ENCODE results near the gene GPR4.
"Not testable (repeated sequence)": the region's sequence is repeated elsewhere in the genome, so short reads cannot be mapped to it uniquely, and the experiment has no call there.

Gene GPR4

DNA sequence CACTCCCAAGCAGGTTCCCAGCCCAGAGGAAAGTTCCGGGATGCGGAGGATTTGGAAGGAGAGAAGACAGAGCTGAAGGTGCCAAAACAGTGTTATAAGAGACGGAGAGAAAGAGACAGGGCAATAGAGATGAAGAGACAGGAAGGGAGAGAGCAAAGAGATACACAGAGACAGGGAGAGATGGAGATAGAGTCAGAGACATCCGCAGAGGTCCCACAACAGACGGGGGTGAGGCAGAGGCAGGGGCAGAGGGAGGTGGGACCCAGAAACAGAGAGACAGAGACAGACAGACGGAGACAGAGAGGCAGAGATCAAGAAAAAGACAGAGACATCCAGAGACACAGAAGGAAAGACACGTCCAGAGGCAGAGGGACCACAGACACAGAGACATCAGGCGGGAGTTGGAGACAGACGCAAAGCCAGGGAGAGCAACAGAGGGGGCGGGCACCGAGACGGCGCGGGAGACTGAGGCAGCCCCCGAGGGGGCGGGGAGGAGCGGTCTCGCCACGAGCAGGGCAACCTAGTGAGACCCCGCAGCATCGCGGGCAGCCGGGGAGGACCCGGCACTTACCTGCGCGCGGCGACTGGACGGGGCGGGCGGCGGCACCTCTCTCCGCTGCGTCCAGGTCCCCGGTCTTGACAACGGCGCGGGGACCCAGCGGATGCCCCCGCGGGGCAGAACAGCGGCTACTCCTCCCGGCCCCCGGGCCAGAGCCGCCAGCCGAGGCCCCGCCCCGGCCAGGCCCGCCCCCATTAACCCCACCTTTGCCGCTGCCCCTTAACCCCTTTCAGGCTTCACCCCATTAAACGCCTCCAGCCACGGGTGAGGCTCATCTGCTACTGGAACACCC, at the start of gene GPR4:
Gene GPR4 (minus strand): TSS at position 689 of the 851 bp plus-strand sequence. CDS start 10,346 bp downstream, outside the sequence.
- DNase-seq: no peak

DNA sequence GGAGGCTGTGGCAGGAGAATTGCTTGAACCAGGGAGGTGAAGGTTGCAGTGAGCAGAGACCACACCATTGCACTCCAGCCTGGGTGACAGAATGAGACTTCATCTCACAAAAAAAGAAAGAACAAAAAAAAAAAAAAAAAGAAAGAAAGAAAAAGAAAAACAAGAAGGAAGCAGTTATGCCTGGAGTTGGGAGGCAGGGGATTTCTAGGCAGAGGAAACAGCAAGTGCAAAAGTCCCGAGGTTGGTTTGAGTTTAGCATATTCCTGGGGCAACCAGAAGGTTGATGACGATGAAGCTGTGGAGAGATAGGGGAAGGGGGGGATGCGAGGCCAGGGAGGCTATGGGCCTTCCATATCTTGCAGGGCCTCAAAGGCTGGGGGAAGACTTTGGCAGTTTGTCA, 48.7 kb upstream of the GPR4 start:
- DNase-seq: peak; percentile 74

DNA sequence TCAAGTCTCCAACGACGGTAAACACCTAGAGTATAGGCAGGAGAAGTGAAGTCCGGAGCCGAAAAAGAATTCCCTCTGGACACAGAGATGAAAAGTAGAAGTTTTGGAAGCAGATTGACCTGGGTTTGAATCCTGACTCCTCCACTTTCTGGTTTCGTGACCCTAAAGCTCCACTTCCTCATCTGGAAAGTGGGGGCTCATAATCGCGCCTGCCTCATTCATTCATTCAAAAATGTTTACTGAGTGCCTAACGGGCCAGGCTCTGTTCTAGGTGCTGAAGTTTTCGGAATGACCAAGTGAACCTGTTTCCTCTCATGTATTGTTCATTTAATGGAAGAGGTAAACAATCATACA, 44.3 kb upstream of the GPR4 start:
- DNase-seq: no peak

DNA sequence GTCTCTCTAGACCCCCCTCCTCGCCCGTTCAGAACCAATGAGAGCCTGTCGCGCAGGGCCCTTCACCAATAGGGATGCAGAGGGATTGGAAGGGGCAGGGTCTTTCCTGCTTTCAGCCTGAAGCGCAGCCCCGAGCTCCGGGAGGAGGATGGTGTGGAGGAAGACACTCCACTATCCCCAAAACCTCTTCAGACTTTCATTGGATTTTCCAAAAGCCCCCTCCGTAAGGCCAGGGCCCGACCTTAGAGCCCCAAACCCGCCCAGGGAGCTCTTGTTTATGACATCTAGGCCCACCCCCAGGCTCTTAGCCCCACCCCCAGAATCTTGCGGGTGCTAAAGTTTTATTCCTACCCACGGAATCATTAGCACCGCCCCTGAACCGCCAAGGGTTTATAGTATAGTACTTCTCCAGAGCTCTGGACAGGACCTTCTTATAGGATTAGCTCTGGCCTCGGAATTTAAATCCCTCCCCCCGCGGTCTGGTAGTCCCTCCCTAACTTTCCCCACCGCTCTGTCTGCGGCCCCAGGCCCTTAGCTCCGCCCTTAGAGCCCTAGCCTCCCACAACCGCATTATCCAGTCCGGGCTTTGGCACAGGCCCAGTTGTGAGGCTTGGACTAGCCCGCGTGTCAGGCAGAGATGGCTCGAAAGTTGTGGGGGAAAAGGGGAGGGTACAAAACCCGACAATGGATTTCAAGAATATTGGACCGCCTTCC, 43.8 kb upstream of the GPR4 start:
- peak; percentile 99 for DNase-seq

DNA sequence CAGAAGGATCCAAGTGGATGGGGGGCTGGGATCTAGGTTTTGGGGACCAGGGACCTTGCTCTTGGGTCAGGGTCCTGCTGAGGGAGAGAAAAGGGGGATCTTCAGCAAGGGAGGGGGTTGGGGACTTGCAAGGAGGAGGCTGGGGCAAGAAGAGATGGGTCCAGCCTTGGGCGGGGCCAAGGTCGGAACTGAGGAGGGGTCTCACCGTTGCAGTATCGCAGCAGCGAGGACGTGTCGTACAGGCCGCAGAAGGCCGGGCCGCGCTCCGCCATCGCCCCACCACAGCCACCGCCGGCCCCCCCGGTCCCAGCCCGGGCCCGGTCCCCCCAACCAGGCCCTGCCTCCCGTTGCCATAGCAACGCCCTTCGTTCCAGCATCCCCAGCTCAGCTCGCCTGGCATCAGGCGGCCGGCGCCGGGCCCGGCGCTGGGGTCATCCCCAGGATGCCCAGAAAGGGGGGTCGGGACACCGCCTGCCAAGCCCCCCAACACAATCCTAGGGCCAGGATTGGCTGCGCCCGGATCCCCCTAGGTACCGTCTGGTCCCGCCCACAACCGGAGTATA, 43.1 kb upstream of the GPR4 start:
- DNase-seq: no peak

DNA sequence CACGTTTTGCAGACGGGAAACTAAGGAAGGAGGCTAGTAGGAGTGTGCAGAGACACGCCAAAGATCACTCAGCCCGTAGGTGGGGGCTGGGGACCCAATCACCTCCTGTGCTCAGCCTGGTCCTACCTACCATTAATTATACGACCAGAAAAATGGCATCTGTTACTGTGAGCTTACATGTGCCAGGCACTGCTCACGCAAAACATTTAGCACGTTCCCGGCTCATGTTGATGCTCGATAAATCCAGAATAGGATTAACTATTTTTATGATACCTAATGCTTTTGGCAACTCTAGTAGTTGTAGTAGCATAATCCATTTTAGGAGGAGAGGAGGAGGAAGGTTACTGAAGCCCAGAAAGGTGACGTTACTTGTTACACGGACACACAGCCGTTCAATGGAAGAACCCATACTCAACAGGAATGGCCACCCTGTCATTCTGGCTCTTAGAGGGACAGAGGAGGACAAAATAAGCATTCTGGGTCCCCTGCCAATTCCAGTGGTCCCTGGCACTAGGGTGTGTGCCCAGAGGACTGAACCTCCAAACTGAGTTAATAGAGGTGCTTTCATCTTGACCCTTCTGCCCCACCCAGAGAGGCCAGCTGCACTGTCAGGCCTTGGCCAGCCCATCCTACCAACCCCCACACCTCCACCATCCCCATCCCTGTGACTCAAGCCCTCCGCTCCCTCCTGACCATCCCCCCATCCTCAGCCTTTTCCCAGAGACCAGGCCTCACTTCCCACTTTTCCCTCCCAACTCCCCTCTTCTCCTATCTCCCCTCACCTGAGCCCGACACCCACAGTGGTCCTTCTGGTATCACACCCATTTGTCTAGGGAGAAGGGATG, 42.1 kb upstream of the GPR4 start:
- DNase-seq: no peak

DNA sequence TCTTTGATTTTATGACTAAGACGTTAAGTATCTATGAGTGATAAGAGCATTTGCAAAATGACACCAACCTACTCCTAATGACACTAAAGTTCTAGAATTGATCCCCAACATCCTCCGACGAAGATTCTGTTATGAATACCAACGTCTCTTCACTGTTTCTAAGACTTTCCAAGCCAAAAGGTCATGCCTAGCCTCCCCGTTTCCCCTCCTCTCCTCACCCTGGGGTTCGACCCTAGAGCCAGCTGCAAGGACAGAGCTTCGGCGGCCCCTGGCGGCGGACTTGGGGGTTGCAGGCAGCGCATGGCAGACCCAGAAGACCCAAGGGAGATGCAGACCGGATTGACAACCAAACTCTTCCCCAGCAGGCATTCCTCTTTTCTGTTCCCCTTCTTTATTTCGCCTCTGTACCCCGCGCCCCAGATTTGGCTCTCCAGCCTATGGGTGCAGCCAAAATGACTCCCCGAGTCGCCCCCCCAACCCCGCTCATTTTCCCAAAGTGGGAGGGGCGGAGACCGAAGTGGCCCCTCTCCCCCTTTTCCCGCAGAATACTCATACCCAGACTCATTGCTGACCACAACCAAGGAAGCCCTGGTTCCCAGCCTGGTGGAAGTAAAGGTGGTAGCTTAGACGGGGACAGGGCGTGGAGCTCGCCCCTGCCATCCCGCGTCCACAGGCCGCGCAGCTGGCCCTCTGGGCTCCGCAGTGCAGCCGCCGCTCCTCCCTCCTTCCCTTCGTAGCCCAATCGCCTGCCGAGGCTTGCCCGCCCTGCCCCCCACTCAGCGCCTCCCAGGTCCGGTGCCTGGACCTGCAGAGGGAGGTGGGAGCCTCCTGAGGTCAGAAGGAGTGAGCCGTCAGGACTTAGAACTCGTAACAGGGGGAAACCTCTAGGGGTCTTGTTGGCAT, 41.3 kb upstream of the GPR4 start:
- DNase-seq: peak; percentile 97

DNA sequence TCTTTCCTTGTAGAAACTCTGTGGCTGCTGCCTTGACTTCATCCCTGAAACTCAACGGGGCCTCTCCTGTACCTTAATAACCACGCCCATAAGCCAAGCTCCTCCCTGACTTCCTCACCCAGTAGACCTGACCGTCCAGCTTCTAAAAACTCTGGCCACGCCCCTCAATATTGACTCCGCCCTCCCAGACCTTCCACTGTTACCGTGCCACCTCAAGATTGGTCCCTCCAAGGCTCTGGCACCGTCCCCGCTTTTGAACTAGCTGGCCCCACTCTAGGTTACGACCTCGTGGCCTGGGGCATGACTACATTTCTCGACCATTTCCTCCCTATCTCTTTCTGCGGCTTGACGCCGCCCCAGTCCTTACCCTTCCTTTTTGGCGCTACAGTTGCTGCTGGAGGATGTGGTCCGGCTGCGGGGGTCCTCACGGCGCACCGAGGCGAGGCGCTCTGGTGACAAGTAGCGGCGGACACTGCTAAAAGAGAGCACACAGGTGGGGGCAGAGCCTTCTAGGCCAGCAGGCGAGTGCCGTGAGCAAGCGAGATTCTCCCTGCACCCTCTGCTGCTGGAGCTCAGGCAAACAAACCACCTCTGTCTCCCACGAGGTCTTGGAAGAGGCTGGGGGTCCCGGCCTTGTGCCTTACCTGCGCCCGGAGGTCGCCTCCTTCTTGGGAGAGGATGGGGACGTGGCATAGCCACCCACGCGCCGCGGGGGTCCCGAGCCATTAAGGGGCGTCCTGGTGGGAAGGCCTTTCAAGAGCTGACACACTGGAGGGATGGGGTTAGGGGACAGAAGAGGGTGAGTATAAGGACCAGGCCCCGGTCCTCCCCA, 39.5 kb upstream of the GPR4 start:
- peak; percentile 100 for DNase-seq

DNA sequence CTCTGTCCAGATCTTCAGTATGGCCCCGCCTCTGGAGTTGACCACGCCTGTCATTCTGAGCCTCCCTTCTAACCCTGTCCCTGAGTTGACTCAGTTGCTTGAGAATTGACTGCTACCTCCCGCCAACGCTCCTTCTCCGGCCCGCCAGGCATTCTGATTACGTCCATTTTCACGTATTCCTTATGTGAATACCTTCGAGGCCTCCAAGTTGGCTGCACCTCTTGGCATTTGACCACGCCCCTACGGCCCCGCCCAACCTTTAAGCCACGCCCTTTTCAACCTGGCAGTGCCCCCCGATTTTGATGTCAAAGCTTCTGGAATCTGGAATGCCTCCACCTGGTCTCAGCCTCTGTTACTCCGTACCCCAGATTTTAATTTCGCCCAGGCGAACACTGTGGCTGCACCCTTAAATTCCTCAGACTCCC, 38.8 kb upstream of the GPR4 start:
- DNase-seq: no peak

DNA sequence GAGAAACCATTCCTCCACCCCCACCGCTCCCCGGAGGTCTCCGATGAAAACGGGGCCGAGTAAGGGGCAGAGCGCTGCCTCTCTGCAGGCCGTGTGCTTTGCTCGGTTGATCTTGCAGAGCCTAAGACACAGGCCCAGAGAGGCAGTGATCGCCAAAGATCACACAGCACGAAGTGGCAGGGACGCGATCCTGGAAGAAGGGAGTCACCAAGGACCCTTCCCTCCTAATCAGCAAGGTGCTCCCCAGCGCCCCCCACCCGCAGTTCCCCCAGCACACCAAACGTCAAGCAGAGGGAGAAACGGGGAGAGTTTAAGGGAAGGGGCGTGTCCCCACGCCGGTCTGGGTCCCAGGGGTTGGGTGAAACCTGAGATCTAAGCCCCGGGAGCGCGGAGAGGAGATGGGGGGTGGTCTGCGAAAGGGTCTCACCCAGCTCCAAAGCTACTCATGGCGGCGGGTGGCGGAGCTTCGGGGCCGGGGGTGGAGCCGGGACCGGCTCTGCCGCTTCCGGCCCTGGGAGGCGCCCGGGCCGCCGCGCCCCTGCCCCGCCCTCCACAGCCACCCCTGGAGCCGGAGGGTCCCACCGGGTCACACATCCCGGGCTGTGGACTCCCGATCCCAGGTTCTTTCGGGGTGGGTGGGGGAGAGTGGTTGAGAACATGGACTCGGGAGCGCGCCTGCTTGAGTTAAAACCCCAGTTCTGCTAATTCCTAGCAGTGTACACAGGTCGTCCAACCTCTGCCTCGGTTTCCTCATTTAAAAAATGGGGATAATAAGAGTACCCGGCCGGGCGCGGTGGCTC, 37.1 kb upstream of the GPR4 start, which contains the start of gene EML2:
Gene EML2 (minus strand): TSS at position 468 of the 800 bp plus-strand sequence. CDS start 21 bp downstream, at position 447.
- DNase-seq: peak; percentile 69

DNA sequence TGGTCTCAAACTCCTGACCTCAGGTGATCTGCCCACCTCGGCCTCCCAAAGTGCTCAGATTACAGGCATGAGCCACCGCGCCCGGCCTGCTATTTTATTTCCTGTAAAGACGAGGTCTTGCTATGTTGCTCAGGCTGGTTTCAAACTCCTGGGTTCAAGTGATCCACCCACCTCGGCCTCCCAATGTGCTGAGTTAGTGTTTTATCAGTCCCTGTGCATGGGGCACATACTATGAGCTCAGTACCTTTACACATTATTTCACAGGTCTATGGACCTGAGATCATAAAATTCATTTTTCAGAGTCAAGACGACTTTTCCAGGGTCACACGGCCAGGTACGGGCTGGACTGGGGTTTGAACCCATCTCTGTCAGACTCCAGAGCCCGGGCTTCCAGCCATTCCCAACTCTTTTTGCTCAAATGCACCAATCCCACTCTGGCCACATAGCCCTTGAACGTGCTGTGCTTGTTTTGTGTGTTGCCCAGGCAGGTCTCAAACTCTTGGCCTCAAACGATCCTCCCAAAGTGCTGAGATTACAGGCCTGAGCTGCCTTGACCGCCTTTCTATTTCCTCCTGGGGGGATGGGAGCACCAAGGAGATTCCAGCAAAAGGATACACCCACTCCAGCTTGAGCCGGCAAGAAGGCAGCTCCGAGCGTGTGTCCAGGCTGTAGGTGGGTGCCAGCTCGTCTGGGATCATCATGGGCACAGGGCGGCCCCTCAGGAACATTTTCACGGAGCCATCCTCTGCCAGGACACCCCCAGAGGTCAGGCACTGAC, 36.1 kb upstream of the GPR4 start:
- no peak for DNase-seq

DNA sequence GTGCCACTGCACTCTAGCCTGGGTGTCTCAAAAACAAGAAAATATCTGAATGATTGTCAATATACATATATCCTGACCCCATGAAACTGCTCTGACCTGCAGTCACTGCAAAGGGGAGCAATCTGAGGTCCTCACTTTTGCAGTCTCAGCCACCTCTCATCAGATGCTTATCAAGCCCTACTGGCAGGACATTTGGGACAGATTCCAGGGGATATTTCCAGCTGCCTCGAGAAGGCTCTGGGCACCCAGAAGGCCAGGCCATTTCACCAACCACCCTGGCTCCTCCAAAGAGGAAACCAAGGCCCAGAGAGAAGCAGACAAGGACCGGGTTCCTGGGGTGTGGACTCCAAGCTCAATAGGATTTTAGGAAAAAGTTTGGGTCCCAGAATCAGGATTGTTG, 34.9 kb upstream of the GPR4 start:
- DNase-seq: no peak

DNA sequence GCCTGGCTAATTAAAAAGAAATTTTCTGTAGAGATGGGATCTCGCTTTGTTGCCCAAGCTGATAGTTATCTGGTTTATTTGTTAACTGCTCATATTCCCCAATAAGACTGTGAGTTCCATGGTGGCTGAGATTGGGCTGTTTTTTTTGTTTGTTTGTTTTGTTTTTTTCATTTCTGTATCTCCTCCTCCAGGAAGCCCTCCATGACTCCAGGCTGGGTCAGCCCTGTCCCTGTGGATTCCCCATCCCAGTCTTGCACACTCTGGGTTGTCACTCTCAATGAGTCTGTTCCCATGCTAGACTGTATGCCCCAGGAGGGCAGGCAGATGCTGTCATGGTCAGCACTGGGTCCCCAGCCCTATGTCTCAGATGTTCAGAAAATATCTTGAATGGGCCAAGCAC, 34.3 kb upstream of the GPR4 start:
- no peak for DNase-seq

DNA sequence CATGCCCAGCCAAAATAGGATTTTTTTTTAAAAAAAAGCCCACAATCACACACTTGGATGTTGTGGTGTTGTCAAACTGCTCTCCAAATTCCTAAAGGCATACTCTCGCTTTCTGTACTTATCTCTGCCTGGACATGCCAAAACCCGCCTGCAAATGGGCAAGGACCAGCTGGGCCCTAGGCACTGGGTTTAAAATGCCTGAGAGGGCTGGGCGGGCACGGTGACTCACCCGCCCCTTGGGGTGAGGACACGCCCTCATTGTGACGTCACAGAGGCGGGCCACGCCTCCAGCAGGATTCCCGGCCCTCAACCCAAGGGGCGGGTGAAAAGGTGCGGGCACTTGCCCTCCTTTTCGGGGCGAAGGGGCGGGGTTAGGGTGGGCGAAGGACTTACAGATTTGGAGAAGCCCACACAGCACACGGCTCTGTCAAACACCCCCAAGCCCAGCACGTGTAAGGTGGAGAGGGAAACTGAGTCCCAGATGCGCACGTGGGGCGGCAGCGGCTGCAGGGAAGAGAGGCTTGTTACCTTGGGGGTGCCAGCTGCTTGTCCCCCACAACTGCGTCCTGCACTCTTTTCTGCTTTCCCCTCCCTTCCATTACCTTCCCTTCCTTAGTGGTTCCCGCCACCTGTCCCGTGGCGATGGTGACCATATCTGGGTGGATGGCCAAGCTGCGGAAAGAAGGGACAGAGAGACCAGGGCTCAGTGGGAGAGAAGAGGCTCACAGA, 30.6 kb upstream of the GPR4 start:
- no peak for DNase-seq

DNA sequence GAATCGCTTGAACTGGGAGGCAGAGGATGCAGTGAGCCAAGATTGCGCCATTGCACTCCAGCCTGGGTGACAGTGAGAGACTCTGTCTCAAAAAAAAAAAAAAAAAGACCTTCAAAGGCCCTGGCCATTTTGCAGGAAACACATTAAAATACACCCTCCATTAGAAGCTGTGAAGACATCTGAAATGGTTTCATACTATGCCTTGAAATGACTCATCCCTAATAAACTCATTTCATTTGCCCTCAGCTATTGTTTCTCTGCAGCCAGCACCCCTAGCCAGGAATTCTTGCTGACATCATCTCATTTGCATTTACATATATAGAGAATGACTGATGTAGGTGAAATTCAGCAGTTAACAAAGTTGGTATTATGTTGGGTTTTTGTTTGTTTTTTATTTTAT, 28.5 kb upstream of the GPR4 start:
- DNase-seq: no peak

DNA sequence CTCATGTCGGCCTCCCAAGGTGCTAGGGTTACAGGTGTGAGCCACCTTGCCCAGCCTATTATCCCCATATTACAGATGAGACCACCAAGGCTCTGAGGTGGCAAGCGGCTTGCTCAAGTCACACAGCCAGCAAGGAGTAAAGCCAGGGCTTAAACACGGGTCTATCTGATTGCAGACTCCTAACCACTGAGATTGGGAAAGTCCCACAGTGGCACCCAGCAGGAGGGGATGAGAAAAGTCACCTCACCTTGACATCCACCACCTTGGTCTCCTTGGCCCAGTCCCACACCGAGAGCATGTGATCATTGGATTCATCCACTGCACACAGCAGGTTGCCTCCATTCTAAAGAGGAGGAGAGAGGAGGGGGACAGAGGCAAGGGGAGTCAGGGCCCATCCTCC, 27.7 kb upstream of the GPR4 start:
- no peak for DNase-seq

DNA sequence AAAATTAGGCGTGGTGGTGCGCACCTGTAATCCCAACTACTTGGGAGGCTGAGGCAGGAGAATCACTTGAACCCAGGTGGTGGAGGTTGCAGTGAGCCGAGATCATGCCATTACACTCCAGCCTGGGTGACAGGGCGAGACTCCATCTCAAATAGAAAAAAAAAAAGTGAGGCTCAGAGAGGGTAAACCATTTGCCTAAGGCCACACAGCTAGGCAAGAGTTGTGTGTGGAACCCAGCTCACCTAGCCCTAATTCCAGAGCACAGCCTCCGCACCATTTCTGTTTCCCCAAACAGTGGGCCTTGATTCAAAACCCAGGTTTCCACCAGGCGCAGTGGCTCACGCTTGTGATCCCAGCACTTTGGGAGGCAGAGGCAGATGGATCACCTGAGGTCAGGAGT, 26.2 kb upstream of the GPR4 start:
- DNase-seq: not testable (repeated sequence)

DNA sequence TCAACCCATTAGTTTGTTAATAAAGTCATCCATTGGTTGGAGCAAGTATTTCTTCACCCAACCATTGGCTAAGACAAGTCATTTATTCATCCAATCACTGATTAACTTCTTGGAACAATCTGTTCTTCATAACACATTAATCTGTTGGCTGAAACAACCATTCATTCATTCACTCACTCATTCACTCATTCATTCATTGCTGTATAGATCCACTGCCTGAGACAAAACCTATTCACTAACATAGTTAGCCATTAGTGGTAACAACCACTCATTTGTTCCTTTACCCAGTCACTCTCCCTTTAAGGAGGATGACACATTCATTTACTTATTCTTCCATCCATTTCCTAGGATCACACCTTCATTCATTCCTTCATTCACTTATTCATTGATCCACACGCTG, 22.0 kb upstream of the GPR4 start:
- no peak for DNase-seq
